ENCODE data around the gene PEAR1.
A peak's percentile ranks its signal among the peaks of the same experiment; 100 is the strongest.

Gene PEAR1

DNA sequence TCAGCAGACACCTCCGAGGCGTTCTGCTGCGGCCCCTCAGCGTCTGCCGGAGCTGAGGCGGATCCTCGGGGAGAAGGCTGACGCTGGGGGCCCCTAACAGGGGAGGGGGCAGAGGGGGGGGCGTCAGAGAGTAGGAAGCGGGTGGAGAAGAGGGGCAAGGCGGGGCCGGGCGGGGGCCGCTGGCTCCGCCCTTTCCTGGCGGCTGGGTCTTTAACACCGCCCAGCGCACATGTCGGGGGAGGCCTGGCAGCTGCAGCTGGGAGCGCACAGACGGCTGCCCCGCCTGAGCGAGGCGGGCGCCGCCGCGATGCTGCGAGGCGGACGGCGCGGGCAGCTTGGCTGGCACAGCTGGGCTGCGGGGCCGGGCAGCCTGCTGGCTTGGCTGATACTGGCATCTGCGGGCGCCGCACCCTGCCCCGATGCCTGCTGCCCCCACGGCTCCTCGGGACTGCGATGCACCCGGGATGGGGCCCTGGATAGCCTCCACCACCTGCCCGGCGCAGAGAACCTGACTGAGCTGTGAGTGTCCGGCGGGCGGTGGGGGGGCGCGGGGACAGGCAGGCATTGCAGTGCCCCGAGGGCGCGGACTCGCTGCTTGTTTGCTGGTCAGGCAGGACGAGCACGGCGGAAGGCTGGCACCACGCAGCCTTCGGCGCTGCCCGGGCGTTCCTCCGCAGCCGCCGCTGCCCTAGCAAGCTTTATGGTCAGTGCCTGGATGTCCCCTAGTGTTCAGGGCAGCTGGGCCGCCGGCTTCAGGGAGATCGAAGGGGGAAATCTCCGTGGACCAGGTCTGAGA lies 32.7 kb upstream of the PEAR1 start, which contains the start of gene NTRK1:
Gene NTRK1, plus strand, starts transcription at position 238 of the 796 bp plus-strand sequence. Its CDS starts 70 bp downstream, at position 308.
- peak in 1 of 2 experiments; percentile 19 for DNase-seq (ENCODE audit: low read depth in 1 of 2, low spot score in 1 of 2)
- Histone ChIP-seq H3K4me3 (replicated peaks; ENCODE audit: insufficient read depth, low read length) (no peak within 1 kb of the TSS), H3K27me3 (ENCODE audit: insufficient read depth, poor library complexity, severe bottlenecking) (peaks cover 62% of the 10 kb centered on the region), H3K27ac (replicated peaks) (no peak within 1 kb of the TSS)
- TF ChIP-seq, protein P1, sequence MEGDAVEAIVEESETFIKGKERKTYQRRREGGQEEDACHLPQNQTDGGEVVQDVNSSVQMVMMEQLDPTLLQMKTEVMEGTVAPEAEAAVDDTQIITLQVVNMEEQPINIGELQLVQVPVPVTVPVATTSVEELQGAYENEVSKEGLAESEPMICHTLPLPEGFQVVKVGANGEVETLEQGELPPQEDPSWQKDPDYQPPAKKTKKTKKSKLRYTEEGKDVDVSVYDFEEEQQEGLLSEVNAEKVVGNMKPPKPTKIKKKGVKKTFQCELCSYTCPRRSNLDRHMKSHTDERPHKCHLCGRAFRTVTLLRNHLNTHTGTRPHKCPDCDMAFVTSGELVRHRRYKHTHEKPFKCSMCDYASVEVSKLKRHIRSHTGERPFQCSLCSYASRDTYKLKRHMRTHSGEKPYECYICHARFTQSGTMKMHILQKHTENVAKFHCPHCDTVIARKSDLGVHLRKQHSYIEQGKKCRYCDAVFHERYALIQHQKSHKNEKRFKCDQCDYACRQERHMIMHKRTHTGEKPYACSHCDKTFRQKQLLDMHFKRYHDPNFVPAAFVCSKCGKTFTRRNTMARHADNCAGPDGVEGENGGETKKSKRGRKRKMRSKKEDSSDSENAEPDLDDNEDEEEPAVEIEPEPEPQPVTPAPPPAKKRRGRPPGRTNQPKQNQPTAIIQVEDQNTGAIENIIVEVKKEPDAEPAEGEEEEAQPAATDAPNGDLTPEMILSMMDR (IDR thresholded peaks at IDR 0.05; ENCODE audit: insufficient read depth, low read length): no peak
- TF ChIP-seq GABPA (IDR thresholded peaks at IDR 0.05; ENCODE audit: low read depth): no peak
- TF ChIP-seq, protein P2, sequence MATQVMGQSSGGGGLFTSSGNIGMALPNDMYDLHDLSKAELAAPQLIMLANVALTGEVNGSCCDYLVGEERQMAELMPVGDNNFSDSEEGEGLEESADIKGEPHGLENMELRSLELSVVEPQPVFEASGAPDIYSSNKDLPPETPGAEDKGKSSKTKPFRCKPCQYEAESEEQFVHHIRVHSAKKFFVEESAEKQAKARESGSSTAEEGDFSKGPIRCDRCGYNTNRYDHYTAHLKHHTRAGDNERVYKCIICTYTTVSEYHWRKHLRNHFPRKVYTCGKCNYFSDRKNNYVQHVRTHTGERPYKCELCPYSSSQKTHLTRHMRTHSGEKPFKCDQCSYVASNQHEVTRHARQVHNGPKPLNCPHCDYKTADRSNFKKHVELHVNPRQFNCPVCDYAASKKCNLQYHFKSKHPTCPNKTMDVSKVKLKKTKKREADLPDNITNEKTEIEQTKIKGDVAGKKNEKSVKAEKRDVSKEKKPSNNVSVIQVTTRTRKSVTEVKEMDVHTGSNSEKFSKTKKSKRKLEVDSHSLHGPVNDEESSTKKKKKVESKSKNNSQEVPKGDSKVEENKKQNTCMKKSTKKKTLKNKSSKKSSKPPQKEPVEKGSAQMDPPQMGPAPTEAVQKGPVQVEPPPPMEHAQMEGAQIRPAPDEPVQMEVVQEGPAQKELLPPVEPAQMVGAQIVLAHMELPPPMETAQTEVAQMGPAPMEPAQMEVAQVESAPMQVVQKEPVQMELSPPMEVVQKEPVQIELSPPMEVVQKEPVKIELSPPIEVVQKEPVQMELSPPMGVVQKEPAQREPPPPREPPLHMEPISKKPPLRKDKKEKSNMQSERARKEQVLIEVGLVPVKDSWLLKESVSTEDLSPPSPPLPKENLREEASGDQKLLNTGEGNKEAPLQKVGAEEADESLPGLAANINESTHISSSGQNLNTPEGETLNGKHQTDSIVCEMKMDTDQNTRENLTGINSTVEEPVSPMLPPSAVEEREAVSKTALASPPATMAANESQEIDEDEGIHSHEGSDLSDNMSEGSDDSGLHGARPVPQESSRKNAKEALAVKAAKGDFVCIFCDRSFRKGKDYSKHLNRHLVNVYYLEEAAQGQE (IDR thresholded peaks at IDR 0.05; ENCODE audit: insufficient replicate concordance, low read depth): no peak
- TF ChIP-seq SPI1 (IDR thresholded peaks at IDR 0.05; ENCODE audit: borderline replicate concordance, low read depth): no peak
- TF ChIP-seq POLR2AphosphoS5 (IDR thresholded peaks at IDR 0.05; ENCODE audit: low read depth): no peak

DNA sequence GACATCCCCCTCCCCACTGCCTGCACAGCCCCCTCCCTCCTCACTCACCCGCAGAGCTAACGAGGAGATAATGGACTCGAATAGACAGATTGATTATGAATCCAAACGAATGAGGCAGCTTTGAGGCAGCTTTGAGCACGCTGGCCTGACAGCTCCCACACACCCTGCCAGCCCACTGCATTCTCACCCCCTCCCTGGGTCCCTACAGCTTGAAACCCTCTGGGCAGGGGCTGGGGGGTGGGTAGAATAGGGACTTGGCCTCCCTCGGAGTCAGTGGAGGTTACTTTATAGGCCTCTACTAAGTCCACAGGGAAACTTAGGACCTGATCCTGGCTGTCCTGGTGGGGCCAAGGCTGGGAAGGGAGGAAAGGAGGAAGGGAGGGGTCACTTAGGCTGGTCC lies 30.9 kb upstream of the PEAR1 start:
- no peak overlapping the region for H3K4me3 ChIP-seq (replicated peaks; ENCODE audit: insufficient read depth, low read length)
- no peak for DNase-seq (ENCODE audit: low read depth in 1 of 2, low spot score in 1 of 2)

DNA sequence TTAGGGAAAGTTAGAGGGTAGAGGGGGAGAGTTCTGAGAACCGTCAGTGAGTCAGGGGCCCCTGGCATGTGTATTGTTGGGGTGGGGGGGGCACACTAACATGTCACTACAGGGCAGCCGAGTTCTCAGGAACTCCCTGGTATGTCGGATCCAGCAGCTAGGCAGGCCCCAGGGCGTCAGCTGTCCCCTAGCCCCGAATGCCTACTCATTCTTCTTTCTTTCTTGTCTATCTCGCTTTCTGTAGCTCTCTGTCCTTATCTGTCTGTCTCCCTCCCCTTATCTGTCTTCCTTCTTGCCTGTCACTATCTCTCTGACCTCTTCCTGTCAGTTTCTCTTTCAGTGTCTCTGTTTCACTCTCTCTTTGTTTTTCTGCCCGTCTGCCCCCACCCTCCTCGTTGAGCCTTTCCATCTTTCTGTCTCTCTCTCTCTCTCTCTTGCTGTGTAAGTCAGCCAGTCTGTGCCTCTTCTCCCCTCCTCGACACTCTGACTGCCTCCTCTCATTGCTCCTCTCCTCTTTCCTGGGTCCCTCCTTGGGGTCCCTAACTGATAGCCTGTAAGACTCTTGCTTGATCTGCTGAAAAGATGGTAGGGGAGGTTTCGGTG lies 30.4 kb upstream of the PEAR1 start:
- Histone ChIP-seq H3K4me3 (replicated peaks; ENCODE audit: insufficient read depth, low read length) (no peak overlapping the region), H3K27ac (replicated peaks) (no peak overlapping the region), H3K27me3 (ENCODE audit: insufficient read depth, poor library complexity, severe bottlenecking) (peaks cover 53% of the 10 kb centered on the region)
- TF ChIP-seq POLR2AphosphoS5 (IDR thresholded peaks at IDR 0.05; ENCODE audit: low read depth): no peak
- TF ChIP-seq SPI1 (IDR thresholded peaks at IDR 0.05; ENCODE audit: borderline replicate concordance, low read depth): no peak
- no peak for TF ChIP-seq GABPA (IDR thresholded peaks at IDR 0.05; ENCODE audit: low read depth)
- TF ChIP-seq, protein P1 (IDR thresholded peaks at IDR 0.05; ENCODE audit: insufficient read depth, low read length): no peak
- TF ChIP-seq, protein P2 (IDR thresholded peaks at IDR 0.05; ENCODE audit: insufficient replicate concordance, low read depth): no peak
- DNase-seq (ENCODE audit: low read depth in 1 of 2, low spot score in 1 of 2): no peak

More for the DNA sequence above, 30.9 kb upstream of the PEAR1 start:
- Histone ChIP-seq H3K27me3 (ENCODE audit: insufficient read depth, poor library complexity, severe bottlenecking) (peaks cover 58% of the 10 kb centered on the region), H3K27ac (replicated peaks) (no peak overlapping the region)
- no peak for TF ChIP-seq GABPA (IDR thresholded peaks at IDR 0.05; ENCODE audit: low read depth)

DNA sequence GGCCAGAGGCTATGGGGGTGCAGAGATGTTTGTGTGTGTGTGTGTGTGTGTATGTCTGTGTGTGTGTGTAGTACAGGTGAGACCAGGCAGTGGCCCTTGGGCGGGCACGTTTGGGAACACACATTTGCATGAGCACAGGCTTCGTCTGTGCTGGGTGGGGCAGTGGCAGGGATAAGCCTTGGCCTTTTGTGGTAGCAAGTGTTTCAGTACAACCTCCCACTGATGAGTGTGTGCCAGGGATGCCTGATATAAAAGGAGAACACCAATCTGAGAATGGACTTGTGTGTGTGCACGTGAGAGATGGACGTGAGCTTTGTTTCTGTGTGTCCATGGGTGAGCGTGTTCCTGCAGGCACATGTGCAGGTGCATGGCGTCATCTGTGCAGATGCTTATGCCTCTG lies 29.9 kb upstream of the PEAR1 start:
- TF ChIP-seq POLR2AphosphoS5 (IDR thresholded peaks at IDR 0.05; ENCODE audit: low read depth): no peak
- TF ChIP-seq SPI1 (IDR thresholded peaks at IDR 0.05; ENCODE audit: borderline replicate concordance, low read depth): no peak
- TF ChIP-seq GABPA (IDR thresholded peaks at IDR 0.05; ENCODE audit: low read depth): no peak
- TF ChIP-seq, protein P2 (IDR thresholded peaks at IDR 0.05; ENCODE audit: insufficient replicate concordance, low read depth): no peak
- TF ChIP-seq, protein P1 (IDR thresholded peaks at IDR 0.05; ENCODE audit: insufficient read depth, low read length): no peak
- H3K27ac ChIP-seq (replicated peaks): no peak overlapping the region
- peaks cover 47% of the 10 kb centered on the region for H3K27me3 ChIP-seq (ENCODE audit: insufficient read depth, poor library complexity, severe bottlenecking)
- no peak for DNase-seq (ENCODE audit: low read depth in 1 of 2, low spot score in 1 of 2)
- H3K4me3 ChIP-seq (replicated peaks; ENCODE audit: insufficient read depth, low read length): no peak overlapping the region
